IMR-90 (cell line): Measurements from ENCODE around the gene TAAR5. TPM values are rescaled to one million over a fixed set of nuclear protein-coding genes. Genes with fewer than 3 reads are reported as not detected.

ENCODE experiments used
- ATAC-seq: fragments of 200-7000 bp; cut with Tn5 transposase; 2 replicates; pipeline ENCODE4 v1.9.1; 2020; ENCODE audit warnings: low read depth, mild to moderate bottlenecking, moderate library complexity
- BruUV-seq: library from RNA; stranded (reverse); fragments of 400-500 nt; replicated peaks from 2 replicates; lab custom pipeline; 2021; lab: Mats Ljungman, UMichigan
- CTCF ChIA-PET: fragments of 300-600 bp; formaldehyde crosslinking; extraction: SDS; loops from one replicate; lab custom pipeline; 2021; ENCODE audit warnings: antibody characterized with exemption; lab: Yijun Ruan, JAX
- POLR2A ChIA-PET: fragments of 300-600 bp; sonication (Branson Sonifier 250); formaldehyde crosslinking; loops from one replicate; lab custom pipeline; 2022; ENCODE audit warnings: antibody characterized with exemption; ENCODE audit not compliant: unreplicated experiment; lab: Charles Lee
- DNase-seq: peaks from one replicate; pipeline ENCODE4 v3.0.0; 2013
- H2AFZ ChIP-seq: replicated peaks from 2 replicates; pipeline ENCODE3; 2013; ENCODE audit warnings: low read length, mild to moderate bottlenecking; ENCODE audit not compliant: poor library complexity
- H2AK5ac ChIP-seq: 2 replicates; pipeline ENCODE4 v1.6.1; 2013; ENCODE audit warnings: low read depth, low read length, inconsistent platforms
- H2AK9ac ChIP-seq: replicated peaks from 2 replicates; pipeline ENCODE3; 2013; ENCODE audit warnings: mild to moderate bottlenecking, low read depth, low read length, moderate library complexity; ENCODE audit not compliant: poor library complexity
- H2BK120ac ChIP-seq: 2 replicates; pipeline ENCODE4 v1.6.1; 2013; ENCODE audit warnings: low read depth, low read length, inconsistent platforms
- H2BK15ac ChIP-seq: 3 replicates; pipeline ENCODE4 v1.6.1; 2013; ENCODE audit warnings: low read depth, low read length, inconsistent platforms
- H2BK20ac ChIP-seq: 2 replicates; pipeline ENCODE4 v1.6.1; 2013; ENCODE audit warnings: low read depth, mild to moderate bottlenecking, inconsistent platforms, low read length, moderate library complexity
- H2BK5ac ChIP-seq: 2 replicates; pipeline ENCODE4 v1.6.1; 2013; ENCODE audit warnings: mild to moderate bottlenecking, low read depth, low read length, inconsistent platforms; ENCODE audit not compliant: poor library complexity, severe bottlenecking
- H3K14ac ChIP-seq: replicated peaks from 2 replicates; pipeline ENCODE4 v1.6.1; 2013; ENCODE audit warnings: low read depth, low read length, inconsistent platforms
- H3K18ac ChIP-seq: 2 replicates; pipeline ENCODE4 v1.6.1; 2013; ENCODE audit warnings: low read depth, low read length, control low read depth
- H3K23ac ChIP-seq: 2 replicates; pipeline ENCODE4 v1.6.1; 2013; ENCODE audit warnings: low read depth, low read length, inconsistent platforms
- H3K27ac ChIP-seq: 2 replicates; pipeline ENCODE4 v1.5.1; 2013; ENCODE audit warnings: mild to moderate bottlenecking, control low read depth, low read length; ENCODE audit not compliant: insufficient read depth
- H3K27me3 ChIP-seq: 2 replicates; pipeline ENCODE4 v1.6.1; 2013; ENCODE audit warnings: low read length; ENCODE audit not compliant: control insufficient read depth, insufficient read depth
- H3K36me3 ChIP-seq: 2 replicates; pipeline ENCODE4 v1.6.1; 2013; ENCODE audit warnings: low read length, mixed read lengths; ENCODE audit not compliant: control insufficient read depth, insufficient read depth
- H3K4ac ChIP-seq: 2 replicates; pipeline ENCODE4 v1.6.1; 2013; ENCODE audit warnings: low read depth, low read length, inconsistent platforms
- H3K4me1 ChIP-seq: 2 replicates; pipeline ENCODE4 v1.6.1; 2013; ENCODE audit warnings: low read length, mixed read lengths; ENCODE audit not compliant: control insufficient read depth, insufficient read depth
- H3K4me2 ChIP-seq: 2 replicates; pipeline ENCODE4 v1.6.1; 2013; ENCODE audit warnings: low read depth, mild to moderate bottlenecking, control low read depth, low read length, moderate library complexity
- H3K4me3 ChIP-seq: 2 replicates; pipeline ENCODE4 v1.5.1; 2013; ENCODE audit warnings: low read depth, mild to moderate bottlenecking, control low read depth, low read length, moderate library complexity; ENCODE audit not compliant: insufficient read depth
- H3K56ac ChIP-seq: 2 replicates; pipeline ENCODE4 v1.6.1; 2013; ENCODE audit warnings: low read length, inconsistent platforms; ENCODE audit not compliant: insufficient read depth; ENCODE audit errors: extremely low read depth
- H3K79me1 ChIP-seq, 2 experiments: 2 replicates each; pipeline ENCODE4 v1.6.1; 2013; ENCODE audit warnings: low read length in 2 of 2, inconsistent platforms in 1 of 2, low read depth in 1 of 2
- H3K9ac ChIP-seq: 2 replicates; pipeline ENCODE4 v1.6.1; 2013; ENCODE audit warnings: low read depth, low read length, control low read depth
- H3K9me1 ChIP-seq: 2 replicates; pipeline ENCODE4 v1.6.1; 2013; ENCODE audit warnings: low read length, inconsistent platforms; ENCODE audit not compliant: insufficient read depth
- H3K9me3 ChIP-seq: 2 replicates; pipeline ENCODE4 v1.6.1; 2013; ENCODE audit warnings: low read length; ENCODE audit not compliant: control insufficient read depth, insufficient read depth
- H4K20me1 ChIP-seq: 2 replicates; pipeline ENCODE4 v1.6.1; 2013; ENCODE audit warnings: low read length, inconsistent platforms; ENCODE audit not compliant: insufficient read depth
- H4K5ac ChIP-seq: 2 replicates; pipeline ENCODE4 v1.6.1; 2013; ENCODE audit warnings: mild to moderate bottlenecking, low read depth, low read length, control low read depth
- H4K8ac ChIP-seq, 2 experiments: 2 replicates each; pipeline ENCODE4 v1.6.1; 2013; ENCODE audit warnings: low read depth in 2 of 2, low read length in 2 of 2, control low read depth in 1 of 2, inconsistent platforms in 1 of 2
- H4K91ac ChIP-seq: 2 replicates; pipeline ENCODE4 v1.6.1; 2013; ENCODE audit warnings: low read depth, low read length, inconsistent platforms; ENCODE audit not compliant: insufficient read depth
- FOS ChIP-seq: fragments of 150-350 bp; IDR thresholded peaks from 2 replicates; pipeline ENCODE4 v1.6.1; 2016; ENCODE audit warnings: low read depth, low read length
- MAFK ChIP-seq: IDR thresholded peaks from 2 replicates; pipeline ENCODE4 v1.6.1; 2012; ENCODE audit warnings: low read depth, low read length, improper control_type of control experiment
- MAZ ChIP-seq: IDR thresholded peaks from 2 replicates; pipeline ENCODE4 v1.6.1; 2012; ENCODE audit warnings: low read depth, mild to moderate bottlenecking, low read length, improper control_type of control experiment, moderate library complexity, borderline replicate concordance
- MXI1 ChIP-seq: IDR thresholded peaks from 2 replicates; pipeline ENCODE4 v1.6.1; 2012; ENCODE audit warnings: low read depth, mild to moderate bottlenecking, low read length, moderate library complexity, borderline replicate concordance
- WGBS, 2 experiments: methylation state at CpG; one replicate each; pipeline versions ENCODE4 v1.1.5 to v1.1.7; 2013; ENCODE audit warnings: missing lambda C conversion rate in 2 of 2; ENCODE audit not compliant: insufficient read length in 1 of 2; ENCODE audit errors: extremely low coverage in 2 of 2; 5-methylcytosine and 5-hydroxymethylcytosine counted together
- dilution Hi-C: fragments of 300-500 bp; cut with HindIII; formaldehyde crosslinking; loops from one replicate; pipeline ENCODE4 v1.14.3; 2018; ENCODE audit warnings: low sequenced_read_pairs; ENCODE audit not compliant: unreplicated experiment
- in situ Hi-C: fragments of 300-500 bp; cut with MboI; formaldehyde crosslinking; loops from 3 replicates; pipeline ENCODE4 v1.14.3; 2019; ENCODE audit warnings: low sequenced_read_pairs, inconsistent platforms, mixed read lengths
- intact Hi-C: fragments of 100-400 bp; cut with micrococcal nuclease; formaldehyde crosslinking; loops from 2 replicates; pipeline ENCODE4 v1.10.0; 2022
- polyA plus RNA-seq, 3 experiments: library from polyadenylated mRNA; depleted of rRNA; stranded (reverse); fragments of >200 nt; gene quantifications; 2 replicates each; pipeline ENCODE4 v1.2.3, GENCODE V29; 2012; ENCODE audit warnings: low replicate concordance in 1 of 3
- total RNA-seq: library from RNA; depleted of rRNA; stranded (reverse); fragments of >200 nt; gene quantifications from 2 replicates; pipeline ENCODE4 v1.2.3, GENCODE V29; 2012
- TF ChIP-seq, protein P1 (sequence below): conservative IDR thresholded peaks from 2 replicates; pipeline ENCODE4 v1.5.1; 2012; ENCODE audit warnings: mild to moderate bottlenecking, low read depth, low read length, improper control_type of control experiment

The TAAR5 gene
- total and polyA plus RNA-seq, 2 of the 4 experiments (the other 2 are of a cell fraction): not detected

DNA sequence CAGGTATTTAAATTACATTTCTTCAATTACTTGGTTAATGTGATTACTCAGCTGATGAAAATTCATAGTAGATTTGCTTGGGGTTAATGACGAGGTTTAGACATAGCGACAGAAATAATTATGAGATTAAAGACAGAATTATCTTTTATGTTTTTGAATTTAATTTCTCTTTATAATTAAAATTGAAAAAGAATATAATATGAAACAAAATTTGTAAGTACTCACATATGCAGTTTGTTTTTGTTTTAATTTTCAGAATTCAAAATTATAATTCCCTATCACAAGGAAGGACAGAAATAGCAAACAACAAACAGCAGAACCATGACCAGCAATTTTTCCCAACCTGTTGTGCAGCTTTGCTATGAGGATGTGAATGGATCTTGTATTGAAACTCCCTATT lies 37.2 kb downstream of the TAAR5 start, which contains the start of gene TAAR8:
Gene TAAR8 (plus strand): TSS at position 301 of the 400 bp plus-strand sequence. CDS start 21 bp downstream, at position 322.
- no TSS peak for BruUV-seq
- no peak within 1 kb of the TSS for H3K56ac ChIP-seq
- no peak within 1 kb of the TSS for H2AK9ac ChIP-seq
- no peak within 1 kb of the TSS for H3K23ac ChIP-seq
- no peak within 1 kb of the TSS for H4K5ac ChIP-seq
- H3K4me2 ChIP-seq: no peak within 1 kb of the TSS
- no peaks in the 10 kb centered on the region for H3K4me1 ChIP-seq
- H3K18ac ChIP-seq: no peak within 1 kb of the TSS
- H3K27me3 ChIP-seq: peaks cover 44% of the 10 kb centered on the region
- H3K9me3 ChIP-seq: no peaks in the 10 kb centered on the region
- no peak within 1 kb of the TSS for H2BK15ac ChIP-seq
- no peak within 1 kb of the TSS for H2AK5ac ChIP-seq
- H3K36me3 ChIP-seq: no peaks in the 10 kb centered on the region
- intact Hi-C loops (no loop called here), dilution Hi-C loops (no loop called here), in situ Hi-C loops (no loop called here)
- H3K4me3 ChIP-seq: no peak within 1 kb of the TSS
- no peaks in the 10 kb centered on the region for H3K79me1 ChIP-seq
- no peak for DNase-seq
- no peak within 1 kb of the TSS for H2BK120ac ChIP-seq
- no peak for ATAC-seq
- H2AFZ ChIP-seq: no peak within 1 kb of the TSS
- no peak within 1 kb of the TSS for H3K9ac ChIP-seq
- POLR2A ChIA-PET: no interaction called here
- CTCF ChIA-PET: no interaction called here
- no peak within 1 kb of the TSS for H3K4ac ChIP-seq
- no peak within 1 kb of the TSS for H4K8ac ChIP-seq
- H2BK20ac ChIP-seq: no peak within 1 kb of the TSS
- TF ChIP-seq MAZ (no peak), MXI1 (no peak), MAFK (no peak), FOS (no peak)
- TF ChIP-seq, protein P1, sequence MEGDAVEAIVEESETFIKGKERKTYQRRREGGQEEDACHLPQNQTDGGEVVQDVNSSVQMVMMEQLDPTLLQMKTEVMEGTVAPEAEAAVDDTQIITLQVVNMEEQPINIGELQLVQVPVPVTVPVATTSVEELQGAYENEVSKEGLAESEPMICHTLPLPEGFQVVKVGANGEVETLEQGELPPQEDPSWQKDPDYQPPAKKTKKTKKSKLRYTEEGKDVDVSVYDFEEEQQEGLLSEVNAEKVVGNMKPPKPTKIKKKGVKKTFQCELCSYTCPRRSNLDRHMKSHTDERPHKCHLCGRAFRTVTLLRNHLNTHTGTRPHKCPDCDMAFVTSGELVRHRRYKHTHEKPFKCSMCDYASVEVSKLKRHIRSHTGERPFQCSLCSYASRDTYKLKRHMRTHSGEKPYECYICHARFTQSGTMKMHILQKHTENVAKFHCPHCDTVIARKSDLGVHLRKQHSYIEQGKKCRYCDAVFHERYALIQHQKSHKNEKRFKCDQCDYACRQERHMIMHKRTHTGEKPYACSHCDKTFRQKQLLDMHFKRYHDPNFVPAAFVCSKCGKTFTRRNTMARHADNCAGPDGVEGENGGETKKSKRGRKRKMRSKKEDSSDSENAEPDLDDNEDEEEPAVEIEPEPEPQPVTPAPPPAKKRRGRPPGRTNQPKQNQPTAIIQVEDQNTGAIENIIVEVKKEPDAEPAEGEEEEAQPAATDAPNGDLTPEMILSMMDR: no peak
- no peak within 1 kb of the TSS for H3K27ac ChIP-seq
- no peak within 1 kb of the TSS for H4K91ac ChIP-seq
- no CpG with 5 or more reads among the region's 2 CpGs for whole genome bisulfite sequencing, 2 experiments
- 0 out of 2 replicates have a peak, but pooled peaks cover 4% of the 10 kb centered on the region for H3K9me1 ChIP-seq
- H2BK5ac ChIP-seq: no peak within 1 kb of the TSS
- no peak within 1 kb of the TSS for H3K14ac ChIP-seq
- no peaks in the 10 kb centered on the region for H4K20me1 ChIP-seq
